H1 (cell line): ENCODE results near the gene TATDN2. TPM values are rescaled to one million over a fixed set of nuclear protein-coding genes. Genes with fewer than 3 reads are reported as not detected.

Source experiments
- CTCF ChIA-PET: fragments of 300-600 bp; sonication (Branson Sonifier 250); formaldehyde crosslinking; loops from one replicate; lab custom pipeline; 2021; ENCODE audit not compliant: partially characterized antibody; lab: Charles Lee
- POLR2A ChIA-PET: fragments of 300-600 bp; sonication (Branson Sonifier 250); formaldehyde crosslinking; loops from one replicate; lab custom pipeline; 2021; ENCODE audit warnings: inconsistent platforms; ENCODE audit not compliant: partially characterized antibody; lab: Charles Lee
- DNase-seq, 2 experiments: peaks; one replicate each; pipeline versions ENCODE4 v3.0.0 to v3.0.0-alpha.2; 2010 to 2022; ENCODE audit warnings: low spot score in 2 of 2, low read depth in 1 of 2, mixed read lengths in 1 of 2
- FAIRE-seq: peaks from 2 replicates; lab custom pipeline; 2011; peaks lifted over from hg19 to GRCh38; lab: Jason Lieb, UNC
- H2AFZ ChIP-seq: 2 replicates; pipeline ENCODE4 v1.8.1; 2012; ENCODE audit warnings: low read length, inconsistent platforms
- H2AK5ac ChIP-seq: 2 replicates; pipeline ENCODE4 v1.6.1; 2013; ENCODE audit warnings: low read depth, low read length
- H2BK120ac ChIP-seq: replicated peaks from 2 replicates; pipeline ENCODE3; 2013; ENCODE audit warnings: low read depth, low read length, inconsistent platforms
- H2BK12ac ChIP-seq: 2 replicates; pipeline ENCODE4 v1.6.1; 2013; ENCODE audit warnings: low read depth, low read length
- H2BK15ac ChIP-seq: 2 replicates; pipeline ENCODE4 v1.6.1; 2013; ENCODE audit warnings: low read length
- H2BK20ac ChIP-seq: 2 replicates; pipeline ENCODE4 v1.6.1; 2013; ENCODE audit warnings: low read length
- H2BK5ac ChIP-seq: 2 replicates; pipeline ENCODE4 v1.6.1; 2013; ENCODE audit warnings: low read depth, low read length
- H3K14ac ChIP-seq: 2 replicates; pipeline ENCODE4 v1.6.1; 2013; ENCODE audit warnings: inconsistent platforms; ENCODE audit not compliant: insufficient read length
- H3K18ac ChIP-seq: 2 replicates; pipeline ENCODE4 v1.6.1; 2013; ENCODE audit warnings: low read length; ENCODE audit errors: extremely low read depth
- H3K23ac ChIP-seq: 2 replicates; pipeline ENCODE4 v1.6.1; 2013; ENCODE audit warnings: inconsistent platforms; ENCODE audit not compliant: insufficient read length
- H3K23me2 ChIP-seq: 2 replicates; pipeline ENCODE4 v1.6.1; 2013; ENCODE audit warnings: low read depth, low read length
- H3K27ac ChIP-seq: 2 replicates; pipeline ENCODE4 v1.6.1; 2011; ENCODE audit warnings: low read depth, low read length, inconsistent platforms
- H3K27me3 ChIP-seq, 4 experiments: replicated peaks in 1 of 4; 1 replicate in 1 of 4; 2 replicates in 3 of 4; pipeline versions ENCODE4 v1.6.1 to v1.8.1; 2011 to 2013; ENCODE audit warnings: low read length in 3 of 4, mild to moderate bottlenecking in 3 of 4, inconsistent platforms in 2 of 4, mixed read lengths in 2 of 4, moderate library complexity in 1 of 4; ENCODE audit not compliant: control insufficient read depth in 3 of 4, insufficient read depth in 3 of 4; ENCODE audit errors: extremely low read depth in 1 of 4
- H3K36me3 ChIP-seq, 4 experiments: 2 replicates each; pipeline versions ENCODE4 v1.6.1 to v1.8.1; 2011 to 2013; ENCODE audit warnings: mild to moderate bottlenecking in 4 of 4, low read length in 3 of 4, moderate library complexity in 2 of 4, control low read depth in 1 of 4, inconsistent platforms in 1 of 4; ENCODE audit not compliant: insufficient read depth in 4 of 4, control insufficient read depth in 2 of 4
- H3K4ac ChIP-seq: replicated peaks from 2 replicates; pipeline ENCODE3; 2013; ENCODE audit warnings: low read length, low read depth, mixed read lengths, inconsistent platforms; ENCODE audit not compliant: insufficient read length
- H3K4me1 ChIP-seq, 4 experiments: replicated peaks in 1 of 4; 1 replicate in 1 of 4; 2 replicates in 3 of 4; pipeline versions ENCODE4 v1.6.1 to v1.8.1; 2011 to 2013; ENCODE audit warnings: low read length in 3 of 4, inconsistent platforms in 2 of 4, mixed read lengths in 1 of 4; ENCODE audit not compliant: insufficient read depth in 4 of 4, control insufficient read depth in 3 of 4
- H3K4me2 ChIP-seq, 2 experiments: 2 replicates each; pipeline versions ENCODE4 v1.6.1 to v1.8.1; 2011 to 2013; ENCODE audit warnings: low read depth in 2 of 2, low read length in 2 of 2, control low read depth in 1 of 2, inconsistent platforms in 1 of 2, mild to moderate bottlenecking in 1 of 2; ENCODE audit not compliant: insufficient read depth in 1 of 2
- H3K4me3 ChIP-seq, 4 experiments: fragments of 200-600, 300-600 bp in 1 of 4; sonication (generic), shearing (Covaris generic), sonication (Bioruptor Twin) in 1 of 4; 2 replicates each; pipeline versions ENCODE4 v1.5.1 to v1.8.1; 2011 to 2016; ENCODE audit warnings: low read length in 4 of 4, low read depth in 3 of 4, control low read depth in 2 of 4, inconsistent platforms in 2 of 4, mild to moderate bottlenecking in 2 of 4, mixed read lengths in 1 of 4, moderate library complexity in 1 of 4; ENCODE audit not compliant: insufficient read depth in 2 of 4; ENCODE audit errors: extremely low read depth in 1 of 4
- H3K56ac ChIP-seq: replicated peaks from 2 replicates; pipeline ENCODE3; 2013; ENCODE audit warnings: low read depth, mild to moderate bottlenecking, mixed read lengths, low read length, inconsistent platforms; ENCODE audit not compliant: insufficient read length
- H3K79me1 ChIP-seq: 2 replicates; pipeline ENCODE4 v1.6.1; 2013; ENCODE audit warnings: low read depth, low read length, control low read depth
- H3K79me2 ChIP-seq, 2 experiments: 2 replicates each; pipeline versions ENCODE4 v1.6.1 to v1.8.1; 2012 to 2013; ENCODE audit warnings: low read length in 2 of 2, mild to moderate bottlenecking in 2 of 2, inconsistent platforms in 1 of 2; ENCODE audit not compliant: insufficient read depth in 2 of 2, control insufficient read depth in 1 of 2
- H3K9ac ChIP-seq, 4 experiments: replicated peaks in 1 of 4; 1 replicate in 1 of 4; 2 replicates in 3 of 4; pipeline versions ENCODE4 v1.6.1 to v1.8.1; 2011 to 2013; ENCODE audit warnings: low read depth in 3 of 4, low read length in 3 of 4, control low read depth in 2 of 4, mild to moderate bottlenecking in 2 of 4, moderate library complexity in 2 of 4, inconsistent platforms in 1 of 4; ENCODE audit errors: extremely low read depth in 1 of 4
- H3K9me3 ChIP-seq, 2 experiments: 2 replicates each; pipeline versions ENCODE4 v1.6.1 to v1.8.1; 2012 to 2013; ENCODE audit warnings: mild to moderate bottlenecking in 2 of 2, moderate library complexity in 2 of 2, control low read depth in 1 of 2, inconsistent platforms in 1 of 2, low read depth in 1 of 2, low read length in 1 of 2, mixed read lengths in 1 of 2; ENCODE audit not compliant: insufficient read depth in 2 of 2
- H4K20me1 ChIP-seq, 2 experiments: replicated peaks in 1 of 2; 2 replicates each; pipeline versions ENCODE3 to v1.8.1; 2011 to 2013; ENCODE audit warnings: inconsistent platforms in 2 of 2, low read length in 2 of 2, mild to moderate bottlenecking in 1 of 2; ENCODE audit not compliant: insufficient read depth in 2 of 2, control insufficient read depth in 1 of 2
- H4K5ac ChIP-seq: 2 replicates; pipeline ENCODE4 v1.6.1; 2013; ENCODE audit warnings: low read length, low read depth, mixed read lengths, inconsistent platforms; ENCODE audit not compliant: insufficient read length
- H4K8ac ChIP-seq: 2 replicates; pipeline ENCODE4 v1.8.0; 2013; ENCODE audit warnings: mild to moderate bottlenecking, moderate library complexity, low read length, inconsistent platforms; ENCODE audit not compliant: insufficient read depth; ENCODE audit errors: extremely low read depth
- H4K91ac ChIP-seq: replicated peaks from 2 replicates; pipeline ENCODE3; 2013; ENCODE audit warnings: low read length, mixed read lengths, inconsistent platforms; ENCODE audit not compliant: insufficient read length
- BCL11A ChIP-seq, 2 experiments: IDR thresholded peaks; one replicate each; pipeline ENCODE4 v1.6.1; 2011; ENCODE audit warnings: low read depth in 2 of 2, low read length in 2 of 2, mild to moderate bottlenecking in 2 of 2
- CBX8 ChIP-seq: fragments of 300-800, 300-1000 bp; sonication (generic); IDR thresholded peaks from 2 replicates; pipeline ENCODE4 v1.7.1; 2016; ENCODE audit warnings: low read depth, low read length, borderline replicate concordance
- CTCF ChIP-seq, 3 experiments: IDR thresholded peaks; 1 replicate in 2 of 3; 2 replicates in 1 of 3; pipeline versions ENCODE4 v1.5.1 to v1.6.1; 2011; ENCODE audit warnings: low read length in 3 of 3, mild to moderate bottlenecking in 3 of 3, inconsistent platforms in 2 of 3, low read depth in 1 of 3, moderate library complexity in 1 of 3; ENCODE audit not compliant: insufficient read depth in 1 of 3; ENCODE audit errors: control extremely low read depth in 1 of 3
- EGR1 ChIP-seq: IDR thresholded peaks from 2 replicates; pipeline ENCODE4 v1.6.1; 2011; ENCODE audit warnings: low read depth, low read length, borderline replicate concordance
- GTF2F1 ChIP-seq: IDR thresholded peaks from 2 replicates; pipeline ENCODE4 v1.6.1; 2012; ENCODE audit warnings: low read depth, low read length, improper control_type of control experiment, borderline replicate concordance
- HDAC2 ChIP-seq, 2 experiments: fragments of 300-600 bp in 1 of 2; sonication (generic) in 1 of 2; IDR thresholded peaks; 2 replicates each; pipeline ENCODE4 v1.6.1; 2011 to 2012; ENCODE audit warnings: low read depth in 2 of 2, low read length in 2 of 2, mild to moderate bottlenecking in 2 of 2, moderate library complexity in 2 of 2, borderline replicate concordance in 1 of 2, inconsistent platforms in 1 of 2
- JUND ChIP-seq: IDR thresholded peaks from 2 replicates; pipeline ENCODE4 v1.6.1; 2011; ENCODE audit warnings: mild to moderate bottlenecking, improper control_type of control experiment, low read length
- KDM5A ChIP-seq: fragments of 200-600 bp; IDR thresholded peaks from 2 replicates; pipeline ENCODE4 v1.7.1; 2012; ENCODE audit warnings: mild to moderate bottlenecking, low read length, inconsistent platforms, mixed read lengths
- POLR2AphosphoS5 ChIP-seq: IDR thresholded peaks from 2 replicates; pipeline ENCODE4 v1.6.1; 2011; ENCODE audit warnings: low read depth, low read length
- RBBP5 ChIP-seq: IDR thresholded peaks from 2 replicates; pipeline ENCODE4 v1.7.1; 2012; ENCODE audit warnings: low read depth, mild to moderate bottlenecking, inconsistent platforms, low read length, moderate library complexity, borderline replicate concordance
- SRF ChIP-seq: IDR thresholded peaks from 2 replicates; pipeline ENCODE4 v1.6.1; 2011; ENCODE audit warnings: mild to moderate bottlenecking, low read depth, low read length, moderate library complexity
- WGBS, 2 experiments: shearing (Covaris generic) in 1 of 2; methylation state at CpG; one replicate each; pipeline versions ENCODE4 v1.1.6 to v1.1.7; 2013 to 2015; ENCODE audit warnings: low lambda C conversion rate in 2 of 2, mixed read lengths in 2 of 2, inconsistent platforms in 1 of 2, low coverage in 1 of 2, missing lambda C conversion rate in 1 of 2; ENCODE audit not compliant: insufficient replicate concordance in 2 of 2, insufficient coverage in 1 of 2, insufficient read length in 1 of 2; ENCODE audit errors: extremely low coverage in 1 of 2, missing lambda C conversion rate in 1 of 2; 5-methylcytosine and 5-hydroxymethylcytosine counted together
- polyA plus RNA-seq, 7 experiments: library from polyadenylated mRNA; depleted of rRNA in 3 of 7; stranded (reverse) in 5 of 7; unstranded in 2 of 7; fragments of >200 nt in 5 of 7; fragments of 200-250 nt in 2 of 7; gene quantifications; 1 replicate in 5 of 7; 2 replicates in 1 of 7; 4 replicates in 1 of 7; pipeline versions ENCODE4 v1.2.1 to v1.2.3, GENCODE V29; 2011 to 2013; ENCODE audit warnings: missing spikeins in 2 of 7, mixed read lengths in 2 of 7
- total RNA-seq: library from RNA; stranded (reverse); fragmentation: NEBNext Ultra II Directional; extraction: Animal tissue kit (Norgen Biotek cat#: 25700); gene quantifications from 2 replicates; pipeline ENCODE4 v1.2.1, GENCODE V29; 2021

The TATDN2 gene
- total and polyA plus RNA-seq, 2 of the 8 experiments (the other 6 are each of a cell fraction or from before 2014, with no cell fraction given), result 12.1 to 34.8 TPM

- CTCF ChIA-PET, result interaction anchor here (1.2 kb wide), 1 partner anchor 77 kb away, joined by 3 read pairs; no protein-coding TSS in a partner anchor
- no peak overlapping the region for H4K5ac ChIP-seq
- H2BK5ac ChIP-seq, result no peak overlapping the region
- no peak overlapping the region for H3K4me2 ChIP-seq
- no peak overlapping the region for H2BK20ac ChIP-seq
- no peak overlapping the region for H4K91ac ChIP-seq
- no peak overlapping the region for H3K4me3 ChIP-seq
- H2BK15ac ChIP-seq, result no peak overlapping the region
- no peak overlapping the region for H3K9ac ChIP-seq
- no peak overlapping the region for H3K56ac ChIP-seq
- no peak overlapping the region for H3K4ac ChIP-seq
- H3K36me3 ChIP-seq, result 0 out of 8 replicates have a peak, but pooled peaks cover 0 to 5% (median 0%) of the 10 kb centered on the region in 4 experiments
- no peak overlapping the region for H2AK5ac ChIP-seq
- no peak overlapping the region for H4K8ac ChIP-seq
- no peak overlapping the region for H2BK120ac ChIP-seq
- peaks cover 6 to 8% of the 10 kb centered on the region in 2 experiments; a peak in 1 of 4 replicates for H3K9me3 ChIP-seq
- no peaks in the 10 kb centered on the region; the same call in 1 of the 2 replicates for H3K23me2 ChIP-seq
- no peak overlapping the region for H3K14ac ChIP-seq
- WGBS, 2 experiments, result 73% methylated on average over 3 of the region's 3 CpGs; no CpG with 5 or more reads in 1 of the 2 experiments
- no peak for FAIRE-seq
- no peaks in the 10 kb centered on the region; a peak in 1 of 7 replicates for H3K4me1 ChIP-seq
- H3K79me2 ChIP-seq, result no peaks in the 10 kb centered on the region
- H3K23ac ChIP-seq, result no peak overlapping the region
- no peak overlapping the region for H3K27ac ChIP-seq
- no peak overlapping the region for H3K18ac ChIP-seq
- no peaks in the 10 kb centered on the region for H3K27me3 ChIP-seq
- H2AFZ ChIP-seq, result no peak overlapping the region
- H4K20me1 ChIP-seq, result no peaks in the 10 kb centered on the region
- no peak for DNase-seq
- H2BK12ac ChIP-seq, result no peak overlapping the region
- no peaks in the 10 kb centered on the region for H3K79me1 ChIP-seq
- POLR2A ChIA-PET, result interaction anchor here (1.3 kb wide), 1 partner anchor 20 kb away, joined by 3 read pairs; no protein-coding TSS in a partner anchor
- no peak for TF ChIP-seq POLR2AphosphoS5
- TF ChIP-seq SRF, result no peak
- no peak for TF ChIP-seq GTF2F1
- no peak for TF ChIP-seq CTCF (IDR thresholded peaks at IDR 0.05; ENCODE audit: control extremely low read depth in 1 of 3, insufficient read depth in 1 of 3, low read depth in 1 of 3, low read length in 3 of 3)
- TF ChIP-seq JUND, result no peak
- no peak for TF ChIP-seq CBX8
- no peak for TF ChIP-seq KDM5A
- no peak for TF ChIP-seq HDAC2 (IDR thresholded peaks at IDR 0.05; ENCODE audit: borderline replicate concordance in 1 of 2, low read depth in 2 of 2, low read length in 2 of 2)
- TF ChIP-seq RBBP5, result no peak
- no peak for TF ChIP-seq BCL11A (IDR thresholded peaks at IDR 0.05; ENCODE audit: low read depth in 2 of 2, low read length in 2 of 2)
- TF ChIP-seq EGR1, result no peak
Observed at GRCh38 chr3:10217359-10217758, 30.9 kb upstream of the TATDN2 start.
